Suprapubic skin (tissue), 4 donors: ENCODE measurements around the gene DOLPP1.

Experiments used
- CTCF ChIP-seq, 2 donors: fragments of 200-600 bp in 1 of 2; fragments of 450-650 bp in 1 of 2; sonication (generic) in 1 of 2; IDR thresholded peaks; one replicate each; pipeline ENCODE4 v1.5.1; 2016 to 2019; ENCODE audit warnings: antibody characterized with exemption in 2 of 2, mild to moderate bottlenecking in 1 of 2, moderate library complexity in 1 of 2
- EP300 ChIP-seq: sonication (generic); formaldehyde crosslinking; IDR thresholded peaks from one replicate; pipeline ENCODE4 v1.6.1; 2017; ENCODE audit warnings: antibody characterized with exemption
- POLR2A ChIP-seq, 2 donors: fragments of 450-650 bp; IDR thresholded peaks; one replicate each; pipeline ENCODE4 v1.6.1; 2017; ENCODE audit warnings: antibody characterized with exemption in 2 of 2, mild to moderate bottlenecking in 2 of 2, moderate library complexity in 2 of 2
- POLR2AphosphoS5 ChIP-seq, 3 donors: sonication (generic); formaldehyde crosslinking; IDR thresholded peaks; one replicate each; pipeline ENCODE4 v1.6.1; 2017; ENCODE audit warnings: antibody characterized with exemption in 3 of 3

GRCh38 chr9:129095170-129095667 lies 14.3 kb downstream of the DOLPP1 start:
- TF ChIP-seq EP300, result no peak
- no peak for TF ChIP-seq CTCF (IDR thresholded peaks at IDR 0.05)
- no peak for TF ChIP-seq POLR2A (IDR thresholded peaks at IDR 0.05)
- no peak for TF ChIP-seq POLR2AphosphoS5 (IDR thresholded peaks at IDR 0.05)
